K562 (cell line): Measurements from ENCODE around the gene S100A1.

Experiments used
- CHD2 ChIP-seq: IDR thresholded peaks from 2 replicates; pipeline ENCODE4 v1.6.1; 2011; ENCODE audit warnings: low read depth, low read length
- CREB1 ChIP-seq, 2 experiments: sonication (generic) in 1 of 2; formaldehyde crosslinking in 1 of 2; IDR thresholded peaks; 2 replicates each; pipeline versions ENCODE4 v1.6.1 to v1.8.0; 2012 to 2022; ENCODE audit warnings: inconsistent platforms in 1 of 2, mild to moderate bottlenecking in 1 of 2, missing genetic modification reagents in 1 of 2, moderate library complexity in 1 of 2
- ETV6 ChIP-seq, 3 experiments: fragments of 150-350 bp in 1 of 3; sonication (generic) in 1 of 3; formaldehyde crosslinking in 1 of 3; IDR thresholded peaks; 2 replicates each; pipeline versions ENCODE4 v1.6.1 to v1.8.0; 2014 to 2022; ENCODE audit warnings: borderline replicate concordance in 2 of 3, low read depth in 2 of 3, antibody characterized with exemption in 1 of 3, low read length in 1 of 3, mild to moderate bottlenecking in 1 of 3, missing genetic modification reagents in 1 of 3
- HCFC1 ChIP-seq: IDR thresholded peaks from 2 replicates; pipeline ENCODE4 v1.6.1; 2012; ENCODE audit warnings: low read depth, low read length, improper control_type of control experiment
- POLR2A ChIP-seq: fragments of 450-650 bp; conservative IDR thresholded peaks from 2 replicates; pipeline ENCODE4 v1.6.1; 2016
- RBM34 ChIP-seq: fragments of 200-400 bp; formaldehyde crosslinking; IDR thresholded peaks from 2 replicates; pipeline ENCODE4 v1.6.1; 2018; ENCODE audit warnings: low read length, borderline replicate concordance; ENCODE audit not compliant: insufficient read depth
- SMAD1 ChIP-seq: fragments of 150-350 bp; IDR thresholded peaks from 2 replicates; pipeline ENCODE4 v1.6.1; 2014; ENCODE audit warnings: low read length, low read depth; ENCODE audit not compliant: partially characterized antibody
- TFE3 ChIP-seq: fragments of 450-650 bp; formaldehyde crosslinking; IDR thresholded peaks from 2 replicates; pipeline ENCODE4 v1.4.0; 2020; ENCODE audit warnings: mild to moderate bottlenecking, mixed read lengths

- no peak for TF ChIP-seq TFE3 (CRISPR knock-in tag)
- TF ChIP-seq HCFC1, result no peak
- TF ChIP-seq POLR2A, result peak; percentile 54; the same call in 1 of the 2 replicates
- no peak for TF ChIP-seq RBM34
- no peak for TF ChIP-seq SMAD1
- TF ChIP-seq CHD2, result no peak
- TF ChIP-seq ETV6 (IDR thresholded peaks at IDR 0.05; ENCODE audit: borderline replicate concordance in 1 of 2, low read depth in 2 of 2, low read length in 1 of 2), result no peak
- no peak for TF ChIP-seq ETV6 (CRISPR knock-in tag; IDR thresholded peaks at IDR 0.05; ENCODE audit: borderline replicate concordance)
- no peak for TF ChIP-seq CREB1 (IDR thresholded peaks at IDR 0.05)
- TF ChIP-seq CREB1 (CRISPR knock-in tag; IDR thresholded peaks at IDR 0.05), result no peak
These were observed 19.9 kb downstream of the S100A1 start for GRCh38 chr1:153648000-153648643.
